ENCODE results near the gene GRPEL1. TPM values are rescaled to one million over a fixed set of nuclear protein-coding genes. Genes with fewer than 3 reads are reported as not detected.

GRPEL1 gene
- total and polyA plus RNA-seq, 2 of the 13 experiments (the other 11 are each of a cell fraction or from before 2014, with no cell fraction given), result 32.3 to 141 TPM

DNA sequence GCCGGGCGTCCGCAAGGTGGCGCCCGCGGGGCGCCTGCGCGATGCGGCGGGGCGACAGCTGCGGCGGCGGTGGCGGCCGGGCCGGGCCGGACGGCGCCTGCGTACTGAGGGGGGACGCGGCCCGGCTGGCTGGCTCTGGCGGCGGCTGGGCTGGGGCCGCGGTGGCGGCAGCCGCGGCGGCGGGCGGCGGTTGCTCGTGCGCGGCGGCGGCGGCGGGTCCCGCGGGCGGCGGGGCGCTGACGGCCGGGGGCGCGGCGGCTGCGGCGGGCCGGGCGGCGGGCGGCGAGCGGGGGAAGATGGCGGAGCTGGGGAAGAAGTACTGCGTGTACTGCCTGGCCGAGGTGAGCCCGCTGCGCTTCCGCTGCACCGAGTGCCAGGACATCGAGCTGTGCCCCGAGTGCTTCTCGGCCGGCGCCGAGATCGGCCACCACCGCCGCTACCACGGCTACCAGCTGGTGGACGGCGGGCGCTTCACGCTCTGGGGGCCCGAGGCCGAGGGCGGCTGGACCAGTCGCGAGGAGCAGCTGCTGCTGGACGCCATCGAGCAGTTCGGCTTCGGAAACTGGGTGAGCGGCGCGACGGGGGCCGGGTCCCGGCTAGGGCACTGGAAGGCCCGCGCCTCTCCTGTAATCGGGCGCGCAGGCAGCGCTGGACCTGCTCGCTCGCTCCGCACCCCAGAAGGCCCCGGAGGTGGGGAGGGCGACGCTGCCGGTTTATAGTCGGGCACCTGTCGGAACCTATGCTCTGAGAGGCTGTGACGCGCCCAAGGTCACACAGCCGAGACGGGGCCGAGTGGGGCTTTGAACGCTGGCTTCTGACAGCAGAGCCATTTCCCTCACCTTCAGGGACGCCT is 24.4 kb downstream of the GRPEL1 start, which contains the start of gene TADA2B (continued):
- TF ChIP-seq, protein P1, sequence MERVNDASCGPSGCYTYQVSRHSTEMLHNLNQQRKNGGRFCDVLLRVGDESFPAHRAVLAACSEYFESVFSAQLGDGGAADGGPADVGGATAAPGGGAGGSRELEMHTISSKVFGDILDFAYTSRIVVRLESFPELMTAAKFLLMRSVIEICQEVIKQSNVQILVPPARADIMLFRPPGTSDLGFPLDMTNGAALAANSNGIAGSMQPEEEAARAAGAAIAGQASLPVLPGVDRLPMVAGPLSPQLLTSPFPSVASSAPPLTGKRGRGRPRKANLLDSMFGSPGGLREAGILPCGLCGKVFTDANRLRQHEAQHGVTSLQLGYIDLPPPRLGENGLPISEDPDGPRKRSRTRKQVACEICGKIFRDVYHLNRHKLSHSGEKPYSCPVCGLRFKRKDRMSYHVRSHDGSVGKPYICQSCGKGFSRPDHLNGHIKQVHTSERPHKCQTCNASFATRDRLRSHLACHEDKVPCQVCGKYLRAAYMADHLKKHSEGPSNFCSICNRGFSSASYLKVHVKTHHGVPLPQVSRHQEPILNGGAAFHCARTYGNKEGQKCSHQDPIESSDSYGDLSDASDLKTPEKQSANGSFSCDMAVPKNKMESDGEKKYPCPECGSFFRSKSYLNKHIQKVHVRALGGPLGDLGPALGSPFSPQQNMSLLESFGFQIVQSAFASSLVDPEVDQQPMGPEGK (CRISPR knock-in tag; IDR thresholded peaks at IDR 0.05), result peak; percentile 24; the same call in 1 of the 2 replicates
- TF ChIP-seq HDAC2 (CRISPR knock-in tag; IDR thresholded peaks at IDR 0.05) (no peak), TCF7 (IDR thresholded peaks at IDR 0.05; ENCODE audit: low read depth) (no peak), MEF2D (CRISPR knock-in tag; IDR thresholded peaks at IDR 0.05) (no peak), ZNF207 (IDR thresholded peaks at IDR 0.05; ENCODE audit: borderline replicate concordance) (no peak), ZNF761 (CRISPR knock-in tag; conservative IDR thresholded peaks at IDR 0.05) (no peak), SATB2 (CRISPR knock-in tag; IDR thresholded peaks at IDR 0.05) (no peak), SIX1 (CRISPR knock-in tag; IDR thresholded peaks at IDR 0.05; ENCODE audit: borderline replicate concordance) (no peak), CENPT (CRISPR knock-in tag; IDR thresholded peaks at IDR 0.05; ENCODE audit: low read depth) (no peak), RFXANK (CRISPR knock-in tag; IDR thresholded peaks at IDR 0.05) (no peak), DNMT1 (CRISPR knock-in tag; IDR thresholded peaks at IDR 0.05) (peak; percentile 80), MED1 (CRISPR knock-in tag; IDR thresholded peaks at IDR 0.05) (no peak), KMT2B (CRISPR knock-in tag; IDR thresholded peaks at IDR 0.05) (no peak), ZNF572 (CRISPR knock-in tag; IDR thresholded peaks at IDR 0.05) (0 out of 2 replicates have a peak, but pooled peaks have one; percentile 23), WIZ (CRISPR knock-in tag; IDR thresholded peaks at IDR 0.05) (0 out of 2 replicates have a peak, but pooled peaks have one; percentile 46), POLR2AphosphoS5 (IDR thresholded peaks at IDR 0.05; ENCODE audit: low read depth, low read length) (no peak), NR2C2 (CRISPR knock-in tag; IDR thresholded peaks at IDR 0.05; ENCODE audit: borderline replicate concordance) (no peak), NFKB2 (CRISPR knock-in tag; IDR thresholded peaks at IDR 0.05; ENCODE audit: borderline replicate concordance) (no peak; the same call in 1 of the 2 replicates), ZNF550 (CRISPR knock-in tag; IDR thresholded peaks at IDR 0.05; ENCODE audit: borderline replicate concordance) (no peak), RAD51 (IDR thresholded peaks at IDR 0.05; ENCODE audit: borderline replicate concordance) (no peak), ZNF678 (CRISPR knock-in tag; IDR thresholded peaks at IDR 0.05) (no peak), SRSF9 (IDR thresholded peaks at IDR 0.05; ENCODE audit: borderline replicate concordance, insufficient read depth, low read depth, low read length, poor library complexity, severe bottlenecking) (no peak)
- TF ChIP-seq, protein P2, sequence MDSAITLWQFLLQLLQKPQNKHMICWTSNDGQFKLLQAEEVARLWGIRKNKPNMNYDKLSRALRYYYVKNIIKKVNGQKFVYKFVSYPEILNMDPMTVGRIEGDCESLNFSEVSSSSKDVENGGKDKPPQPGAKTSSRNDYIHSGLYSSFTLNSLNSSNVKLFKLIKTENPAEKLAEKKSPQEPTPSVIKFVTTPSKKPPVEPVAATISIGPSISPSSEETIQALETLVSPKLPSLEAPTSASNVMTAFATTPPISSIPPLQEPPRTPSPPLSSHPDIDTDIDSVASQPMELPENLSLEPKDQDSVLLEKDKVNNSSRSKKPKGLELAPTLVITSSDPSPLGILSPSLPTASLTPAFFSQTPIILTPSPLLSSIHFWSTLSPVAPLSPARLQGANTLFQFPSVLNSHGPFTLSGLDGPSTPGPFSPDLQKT (CRISPR knock-in tag; IDR thresholded peaks at IDR 0.05; ENCODE audit: borderline replicate concordance), result 0 out of 2 replicates have a peak, but pooled peaks have one; percentile 20
- TF ChIP-seq, protein P3, sequence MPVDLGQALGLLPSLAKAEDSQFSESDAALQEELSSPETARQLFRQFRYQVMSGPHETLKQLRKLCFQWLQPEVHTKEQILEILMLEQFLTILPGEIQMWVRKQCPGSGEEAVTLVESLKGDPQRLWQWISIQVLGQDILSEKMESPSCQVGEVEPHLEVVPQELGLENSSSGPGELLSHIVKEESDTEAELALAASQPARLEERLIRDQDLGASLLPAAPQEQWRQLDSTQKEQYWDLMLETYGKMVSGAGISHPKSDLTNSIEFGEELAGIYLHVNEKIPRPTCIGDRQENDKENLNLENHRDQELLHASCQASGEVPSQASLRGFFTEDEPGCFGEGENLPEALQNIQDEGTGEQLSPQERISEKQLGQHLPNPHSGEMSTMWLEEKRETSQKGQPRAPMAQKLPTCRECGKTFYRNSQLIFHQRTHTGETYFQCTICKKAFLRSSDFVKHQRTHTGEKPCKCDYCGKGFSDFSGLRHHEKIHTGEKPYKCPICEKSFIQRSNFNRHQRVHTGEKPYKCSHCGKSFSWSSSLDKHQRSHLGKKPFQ (CRISPR knock-in tag; IDR thresholded peaks at IDR 0.05; ENCODE audit: insufficient replicate concordance), result no peak
- TF ChIP-seq, protein P4, sequence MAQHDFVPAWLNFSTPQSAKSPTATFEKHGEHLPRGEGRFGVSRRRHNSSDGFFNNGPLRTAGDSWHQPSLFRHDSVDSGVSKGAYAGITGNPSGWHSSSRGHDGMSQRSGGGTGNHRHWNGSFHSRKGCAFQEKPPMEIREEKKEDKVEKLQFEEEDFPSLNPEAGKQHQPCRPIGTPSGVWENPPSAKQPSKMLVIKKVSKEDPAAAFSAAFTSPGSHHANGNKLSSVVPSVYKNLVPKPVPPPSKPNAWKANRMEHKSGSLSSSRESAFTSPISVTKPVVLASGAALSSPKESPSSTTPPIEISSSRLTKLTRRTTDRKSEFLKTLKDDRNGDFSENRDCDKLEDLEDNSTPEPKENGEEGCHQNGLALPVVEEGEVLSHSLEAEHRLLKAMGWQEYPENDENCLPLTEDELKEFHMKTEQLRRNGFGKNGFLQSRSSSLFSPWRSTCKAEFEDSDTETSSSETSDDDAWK (CRISPR knock-in tag; IDR thresholded peaks at IDR 0.05), result no peak

Measured in HepG2 (cell line).